Measurements from ENCODE around the gene TRIM7. TPM values are rescaled to one million over a fixed set of nuclear protein-coding genes. Genes with fewer than 3 reads are reported as not detected.
"Not testable (repeated sequence)": the region's sequence is repeated elsewhere in the genome, so short reads cannot be mapped to it uniquely, and the experiment has no call there.

TRIM7 gene
- total RNA-seq, 1 donor from 2014 or later = 14.4 TPM

- peak; percentile 22 for ATAC-seq
- intact Hi-C loops (cut with DNase I) = loop anchor here (1.0 to 5.0 kb wide), 3 partner anchors 35 to 385 kb away; partner anchors contain the start of genes MGAT1 and TRIM52
- peak; percentile 88 for DNase-seq (ENCODE audit: missing footprints)
Observed at GRCh38 chr5:181187500-181188213, 17.3 kb downstream of the TRIM7 start.

- intact Hi-C loops (cut with DNase I) = loop anchor here (5.0 kb wide), 1 partner anchor 385 kb away; the partner anchor contains the start of gene MGAT1
- DNase-seq (ENCODE audit: missing footprints) = no peak
- ATAC-seq = no peak
Observed at GRCh38 chr5:181186986-181187499, 18.0 kb downstream of the TRIM7 start.

- intact Hi-C loops (cut with DNase I) = loop anchor here (5.0 kb wide), 1 partner anchor 384 kb away; the partner anchor contains the start of gene MGAT1
- ATAC-seq (no peak), DNase-seq (ENCODE audit: missing footprints) (no peak)
Observed at GRCh38 chr5:181186022-181186421, 19.0 kb downstream of the TRIM7 start.

- intact Hi-C loops (cut with DNase I) = loop anchor here (5.0 kb wide), 1 partner anchor 383 kb away; the partner anchor contains the start of gene MGAT1
- DNase-seq (ENCODE audit: missing footprints) (no peak), ATAC-seq (no peak)
Observed at GRCh38 chr5:181185560-181185959, 19.4 kb downstream of the TRIM7 start.

GRCh38 chr5:181184845-181185216 lies 20.2 kb downstream of the TRIM7 start:
- ATAC-seq (no peak), DNase-seq (ENCODE audit: missing footprints) (no peak)
- intact Hi-C loops (cut with DNase I) = loop anchor here (5.0 kb wide), 1 partner anchor 383 kb away; the partner anchor contains the start of gene MGAT1

GRCh38 chr5:181182651-181183050 lies 22.3 kb downstream of the TRIM7 start:
- ATAC-seq = no peak
- no peak for DNase-seq (ENCODE audit: missing footprints)
- intact Hi-C loops (cut with DNase I) = no loop called here

GRCh38 chr5:181181650-181182565 lies 23.1 kb downstream of the TRIM7 start:
- DNase-seq (ENCODE audit: missing footprints) = no peak
- peak; percentile 83 for ATAC-seq
- intact Hi-C loops (cut with DNase I) = no loop called here

- ATAC-seq; intact Hi-C loops (cut with DNase I); DNase-seq (ENCODE audit: missing footprints): not testable (repeated sequence)
Observed at GRCh38 chr5:181177559-181177958, 27.4 kb downstream of the TRIM7 start.

GRCh38 chr5:181176254-181176952 lies 28.6 kb downstream of the TRIM7 start:
- DNase-seq (ENCODE audit: missing footprints) (no peak), ATAC-seq (no peak)
- intact Hi-C loops (cut with DNase I) = no loop called here

GRCh38 chr5:181173420-181174342 lies 31.3 kb downstream of the TRIM7 start:
- DNase-seq (ENCODE audit: missing footprints) (no peak), ATAC-seq (no peak)
- intact Hi-C loops (cut with DNase I) = no loop called here

- DNase-seq (ENCODE audit: missing footprints) (no peak), ATAC-seq (no peak)
- intact Hi-C loops (cut with DNase I) = no loop called here
Observed at GRCh38 chr5:181173027-181173419, 32.0 kb downstream of the TRIM7 start.

- intact Hi-C loops (cut with DNase I) = no loop called here
- ATAC-seq = no peak
- DNase-seq (ENCODE audit: missing footprints) = no peak
Observed at GRCh38 chr5:181171782-181172181, 33.2 kb downstream of the TRIM7 start.

GRCh38 chr5:181170996-181171395 lies 34.0 kb downstream of the TRIM7 start:
- intact Hi-C loops (cut with DNase I) = no loop called here
- DNase-seq (ENCODE audit: missing footprints) (no peak), ATAC-seq (no peak)

- no peak for DNase-seq (ENCODE audit: missing footprints)
- no peak for ATAC-seq
- intact Hi-C loops (cut with DNase I) = no loop called here
Observed at GRCh38 chr5:181170237-181170825, 34.7 kb downstream of the TRIM7 start.

- DNase-seq (ENCODE audit: missing footprints); ATAC-seq; intact Hi-C loops (cut with DNase I): not testable (repeated sequence)
Observed at GRCh38 chr5:181169459-181170236, 35.3 kb downstream of the TRIM7 start.

- ATAC-seq (no peak), DNase-seq (ENCODE audit: missing footprints) (no peak)
- intact Hi-C loops (cut with DNase I) = no loop called here
Observed at GRCh38 chr5:181168595-181169118, 36.3 kb downstream of the TRIM7 start.

Data from Right ventricle myocardium inferior (tissue), 1 donor.